GM23338 (cell line): ENCODE data around the gene MRPS5.

Experiments
- EZH2 ChIP-seq: fragments of 200-600 bp; sonication (generic); IDR thresholded peaks from one replicate; pipeline ENCODE4 v1.8.0; 2017; ENCODE audit warnings: antibody characterized with exemption, mild to moderate bottlenecking, low read depth; ENCODE audit not compliant: unreplicated experiment
- EZH2phosphoT487 ChIP-seq: fragments of 200-600 bp; sonication (generic); IDR thresholded peaks from one replicate; pipeline ENCODE4 v1.8.1; 2018; ENCODE audit warnings: antibody characterized with exemption; ENCODE audit not compliant: unreplicated experiment
- NANOG ChIP-seq: IDR thresholded peaks from 2 replicates; pipeline ENCODE4 v1.6.1; 2016; ENCODE audit warnings: antibody characterized with exemption, borderline replicate concordance
- POLR2AphosphoS5 ChIP-seq: IDR thresholded peaks from 2 replicates; pipeline ENCODE4 v1.6.1; 2016; ENCODE audit warnings: antibody characterized with exemption, low read depth
- STAT1 ChIP-seq: IDR thresholded peaks from one replicate; pipeline ENCODE4 v1.6.1; 2016; ENCODE audit warnings: antibody characterized with exemption; ENCODE audit not compliant: unreplicated experiment
- ZNF114 ChIP-seq: fragments of 250-450 bp; sonication (Bioruptor Pico); IDR thresholded peaks from 2 replicates; pipeline ENCODE4 v1.5.0; 2020; ENCODE audit warnings: mild to moderate bottlenecking, moderate library complexity
- ZNF331 ChIP-seq: fragments of 250-450 bp; sonication (Bioruptor Pico); IDR thresholded peaks from 2 replicates; pipeline ENCODE4 v1.5.0; 2020; ENCODE audit warnings: low read depth, mild to moderate bottlenecking, moderate library complexity
- TF ChIP-seq, protein P1 (sequence below), 2 experiments: fragments of 200-600 bp in 1 of 2; sonication (generic) in 1 of 2; conservative IDR thresholded peaks; 2 replicates each; pipeline versions ENCODE4 v1.5.1 to v1.6.1; 2016 to 2017; ENCODE audit warnings: antibody characterized with exemption in 2 of 2, low read depth in 2 of 2, mild to moderate bottlenecking in 2 of 2, moderate library complexity in 1 of 2

DNA sequence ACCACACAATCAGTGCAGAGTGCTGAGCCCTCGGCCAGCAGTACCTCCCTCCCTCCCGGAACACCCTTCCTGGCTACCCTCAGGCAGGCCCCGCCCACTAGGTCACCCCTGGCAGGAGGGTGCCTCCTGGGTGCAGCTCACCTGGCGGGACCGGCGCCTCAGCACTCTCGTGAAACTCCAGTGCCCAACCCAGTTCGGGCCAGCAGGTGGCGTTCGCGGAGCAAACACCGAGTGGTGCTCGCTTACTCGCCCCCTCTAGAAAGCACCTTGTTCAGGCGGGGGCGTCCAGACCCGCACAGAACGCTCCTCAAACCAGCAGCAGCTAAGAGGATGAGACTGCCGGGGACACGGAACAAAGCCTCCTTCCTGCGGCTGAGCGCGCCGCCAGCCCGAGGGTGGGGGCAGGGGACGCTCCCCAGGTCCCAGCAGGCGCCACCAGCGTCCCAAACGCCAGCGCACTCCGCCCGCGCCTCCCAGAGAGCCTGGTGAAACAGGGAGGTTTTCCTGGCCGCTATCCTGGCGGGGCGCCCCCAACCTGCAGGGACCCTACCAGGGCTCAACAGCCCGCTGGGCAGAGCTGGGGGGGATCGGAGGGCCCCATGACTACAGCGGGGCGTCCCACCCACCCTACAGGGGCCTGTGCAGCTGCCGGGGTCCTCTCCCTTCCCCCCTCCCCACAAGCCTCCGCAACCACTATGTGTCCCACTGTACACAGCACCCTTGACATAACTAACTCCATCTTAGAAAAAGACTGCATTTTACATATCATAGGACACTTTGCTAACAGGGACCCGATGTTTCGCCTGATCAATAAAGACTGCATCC lies 44.7 kb downstream of the MRPS5 start:
- TF ChIP-seq, protein P1, sequence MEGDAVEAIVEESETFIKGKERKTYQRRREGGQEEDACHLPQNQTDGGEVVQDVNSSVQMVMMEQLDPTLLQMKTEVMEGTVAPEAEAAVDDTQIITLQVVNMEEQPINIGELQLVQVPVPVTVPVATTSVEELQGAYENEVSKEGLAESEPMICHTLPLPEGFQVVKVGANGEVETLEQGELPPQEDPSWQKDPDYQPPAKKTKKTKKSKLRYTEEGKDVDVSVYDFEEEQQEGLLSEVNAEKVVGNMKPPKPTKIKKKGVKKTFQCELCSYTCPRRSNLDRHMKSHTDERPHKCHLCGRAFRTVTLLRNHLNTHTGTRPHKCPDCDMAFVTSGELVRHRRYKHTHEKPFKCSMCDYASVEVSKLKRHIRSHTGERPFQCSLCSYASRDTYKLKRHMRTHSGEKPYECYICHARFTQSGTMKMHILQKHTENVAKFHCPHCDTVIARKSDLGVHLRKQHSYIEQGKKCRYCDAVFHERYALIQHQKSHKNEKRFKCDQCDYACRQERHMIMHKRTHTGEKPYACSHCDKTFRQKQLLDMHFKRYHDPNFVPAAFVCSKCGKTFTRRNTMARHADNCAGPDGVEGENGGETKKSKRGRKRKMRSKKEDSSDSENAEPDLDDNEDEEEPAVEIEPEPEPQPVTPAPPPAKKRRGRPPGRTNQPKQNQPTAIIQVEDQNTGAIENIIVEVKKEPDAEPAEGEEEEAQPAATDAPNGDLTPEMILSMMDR (conservative IDR thresholded peaks at IDR 0.05; ENCODE audit: low read depth in 2 of 2) = peak; percentile 77 to 82
- TF ChIP-seq EZH2phosphoT487 (no peak), POLR2AphosphoS5 (no peak; the same call in 1 of the 2 replicates), EZH2 (no peak), STAT1 (no peak), NANOG (no peak), ZNF114 (CRISPR knock-in tag) (no peak), ZNF331 (no peak)
